Astrocyte (in vitro differentiated cells and primary cell): ENCODE results near the gene S100A9. TPM values are rescaled to one million over a fixed set of nuclear protein-coding genes. Genes with fewer than 3 reads are reported as not detected.
"Not testable (repeated sequence)": the region's sequence is repeated elsewhere in the genome, so short reads cannot be mapped to it uniquely, and the experiment has no call there.

Experiments
- DNase-seq: peaks from one replicate; pipeline ENCODE4 v3.0.0-alpha.2; 2010; ENCODE audit warnings: low read depth
- FAIRE-seq: peaks from 2 replicates; lab custom pipeline; 2011; peaks lifted over from hg19 to GRCh38; lab: Jason Lieb, UNC
- H2AFZ ChIP-seq: 2 replicates; pipeline ENCODE4 v1.6.0; 2012; ENCODE audit warnings: low read depth, low read length, inconsistent platforms
- H3K27ac ChIP-seq: 2 replicates; pipeline ENCODE4 v1.5.1; 2011; ENCODE audit warnings: low read depth, low read length, inconsistent platforms
- H3K27me3 ChIP-seq: 2 replicates; pipeline ENCODE4 v1.6.0; 2011; ENCODE audit warnings: low read length, inconsistent platforms; ENCODE audit not compliant: insufficient read depth
- H3K36me3 ChIP-seq: 2 replicates; pipeline ENCODE4 v1.5.1; 2011; ENCODE audit warnings: low read length, inconsistent platforms; ENCODE audit not compliant: insufficient read depth
- H3K4me1 ChIP-seq: 2 replicates; pipeline ENCODE4 v1.5.1; 2011; ENCODE audit warnings: low read length, inconsistent platforms; ENCODE audit not compliant: insufficient read depth
- H3K4me2 ChIP-seq: 2 replicates; pipeline ENCODE4 v1.6.0; 2012; ENCODE audit warnings: low read length, inconsistent platforms
- H3K4me3 ChIP-seq: 2 replicates; pipeline ENCODE4 v1.5.1; 2011; ENCODE audit warnings: low read depth, mild to moderate bottlenecking, low read length, inconsistent platforms; ENCODE audit not compliant: insufficient read depth
- H3K79me2 ChIP-seq: 2 replicates; pipeline ENCODE4 v1.6.0; 2012; ENCODE audit warnings: mild to moderate bottlenecking, low read length, inconsistent platforms; ENCODE audit not compliant: insufficient read depth
- H3K9ac ChIP-seq: 2 replicates; pipeline ENCODE4 v1.6.0; 2012; ENCODE audit warnings: mild to moderate bottlenecking, low read length, inconsistent platforms
- H3K9me3 ChIP-seq: 2 replicates; pipeline ENCODE4 v1.5.1; 2012; ENCODE audit warnings: low read depth, mild to moderate bottlenecking, low read length, inconsistent platforms; ENCODE audit not compliant: insufficient read depth
- H4K20me1 ChIP-seq: 2 replicates; pipeline ENCODE4 v1.6.0; 2012; ENCODE audit warnings: low read length, inconsistent platforms; ENCODE audit not compliant: insufficient read depth
- H3K27ac Mint-ChIP-seq: one replicate; pipeline ENCODE4 v1.8.0; 2021; ENCODE audit warnings: mild to moderate bottlenecking, mixed read lengths; ENCODE audit not compliant: unreplicated experiment
- H3K27me3 Mint-ChIP-seq: one replicate; pipeline ENCODE4 v1.8.0; 2021; ENCODE audit warnings: low read depth, mixed read lengths; ENCODE audit not compliant: unreplicated experiment
- H3K36me3 Mint-ChIP-seq: one replicate; pipeline ENCODE4 v1.8.0; 2021; ENCODE audit warnings: low read depth, mixed read lengths; ENCODE audit not compliant: unreplicated experiment
- H3K4me1 Mint-ChIP-seq: one replicate; pipeline ENCODE4 v1.8.0; 2021; ENCODE audit warnings: low read depth, mixed read lengths; ENCODE audit not compliant: unreplicated experiment
- H3K4me3 Mint-ChIP-seq: one replicate; pipeline ENCODE4 v1.8.0; 2021; ENCODE audit warnings: mild to moderate bottlenecking, moderate library complexity, mixed read lengths; ENCODE audit not compliant: unreplicated experiment
- H3K9me3 Mint-ChIP-seq: one replicate; pipeline ENCODE4 v1.8.0; 2021; ENCODE audit warnings: mild to moderate bottlenecking, mixed read lengths; ENCODE audit not compliant: unreplicated experiment
- EZH2 ChIP-seq: IDR thresholded peaks from 2 replicates; pipeline ENCODE4 v1.6.1; 2012; ENCODE audit warnings: mild to moderate bottlenecking, low read length, inconsistent platforms; ENCODE audit not compliant: insufficient read depth
- total RNA-seq: library from RNA; stranded (reverse); gene quantifications from 2 replicates; pipeline ENCODE4 v1.2.1, GENCODE V29; 2021
- TF ChIP-seq, protein P1 (sequence below): IDR thresholded peaks from 2 replicates; pipeline ENCODE4 v1.5.1; 2011; ENCODE audit warnings: low read depth, mild to moderate bottlenecking, inconsistent platforms, low read length, moderate library complexity; ENCODE audit not compliant: insufficient read depth

The S100A9 gene
- total RNA-seq, 1 donor from 2014 or later: 1.8 TPM

- H3K4me3 ChIP-seq, H3K4me1 Mint-ChIP-seq, H3K27ac Mint-ChIP-seq, H3K36me3 Mint-ChIP-seq, H3K4me2 ChIP-seq, H3K4me1 ChIP-seq, H3K9me3 ChIP-seq, H3K36me3 ChIP-seq, H3K9ac ChIP-seq, H3K27me3 Mint-ChIP-seq, H4K20me1 ChIP-seq, H3K4me3 Mint-ChIP-seq, H3K27ac ChIP-seq, FAIRE-seq, DNase-seq, H3K79me2 ChIP-seq, H2AFZ ChIP-seq, H3K27me3 ChIP-seq: not testable (repeated sequence)
- peaks cover 15% of the 10 kb centered on the region for H3K9me3 Mint-ChIP-seq
Measured at GRCh38 chr1:153316013-153316412, 41.6 kb upstream of the S100A9 start.

GRCh38 chr1:153318145-153318544 lies 39.5 kb upstream of the S100A9 start:
- H3K27me3 ChIP-seq, H3K79me2 ChIP-seq, H3K27ac Mint-ChIP-seq, H3K4me3 ChIP-seq, H3K36me3 Mint-ChIP-seq, H3K36me3 ChIP-seq, DNase-seq, H3K4me1 ChIP-seq, H4K20me1 ChIP-seq, H3K4me3 Mint-ChIP-seq, H2AFZ ChIP-seq, H3K4me2 ChIP-seq, H3K27ac ChIP-seq, H3K9me3 ChIP-seq, H3K4me1 Mint-ChIP-seq, FAIRE-seq, H3K27me3 Mint-ChIP-seq, H3K9ac ChIP-seq: not testable (repeated sequence)
- H3K9me3 Mint-ChIP-seq: peaks cover 18% of the 10 kb centered on the region

DNA sequence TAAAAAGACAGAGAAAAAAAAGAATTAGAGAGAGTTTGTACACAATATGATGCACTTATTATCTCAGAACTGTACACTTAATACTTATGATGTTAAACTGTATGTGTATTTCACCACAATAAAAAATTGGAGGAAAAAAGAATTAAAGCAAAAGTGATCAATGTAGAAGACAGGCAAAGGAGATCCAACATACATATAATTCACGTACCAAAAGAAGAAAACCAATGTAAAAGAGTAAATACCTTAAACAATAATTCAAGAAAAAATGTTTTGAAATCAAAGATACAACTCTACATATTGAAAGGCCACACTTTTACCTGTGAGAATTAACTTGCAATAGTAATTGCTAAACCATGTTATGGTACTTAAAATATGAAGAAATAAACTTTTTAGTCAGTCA lies 35.1 kb upstream of the S100A9 start:
- Histone ChIP-seq H3K4me1 (no peaks in the 10 kb centered on the region), H3K9me3 (no peaks in the 10 kb centered on the region), H3K36me3 (no peaks in the 10 kb centered on the region), H3K27me3 (no peaks in the 10 kb centered on the region), H2AFZ (no peak overlapping the region), H3K79me2 (no peaks in the 10 kb centered on the region), H3K4me2 (no peak overlapping the region), H3K4me3 (no peak overlapping the region), H4K20me1 (no peaks in the 10 kb centered on the region), H3K27ac (no peak overlapping the region), H3K9ac (no peak overlapping the region)
- H3K9me3 Mint-ChIP-seq: peaks cover 11% of the 10 kb centered on the region
- H3K27me3 Mint-ChIP-seq: no peaks in the 10 kb centered on the region
- DNase-seq (no peak), FAIRE-seq (no peak)
- no peak overlapping the region for H3K4me3 Mint-ChIP-seq
- no peaks in the 10 kb centered on the region for H3K4me1 Mint-ChIP-seq
- no peak overlapping the region for H3K27ac Mint-ChIP-seq
- no peaks in the 10 kb centered on the region for H3K36me3 Mint-ChIP-seq
- TF ChIP-seq, protein P1, sequence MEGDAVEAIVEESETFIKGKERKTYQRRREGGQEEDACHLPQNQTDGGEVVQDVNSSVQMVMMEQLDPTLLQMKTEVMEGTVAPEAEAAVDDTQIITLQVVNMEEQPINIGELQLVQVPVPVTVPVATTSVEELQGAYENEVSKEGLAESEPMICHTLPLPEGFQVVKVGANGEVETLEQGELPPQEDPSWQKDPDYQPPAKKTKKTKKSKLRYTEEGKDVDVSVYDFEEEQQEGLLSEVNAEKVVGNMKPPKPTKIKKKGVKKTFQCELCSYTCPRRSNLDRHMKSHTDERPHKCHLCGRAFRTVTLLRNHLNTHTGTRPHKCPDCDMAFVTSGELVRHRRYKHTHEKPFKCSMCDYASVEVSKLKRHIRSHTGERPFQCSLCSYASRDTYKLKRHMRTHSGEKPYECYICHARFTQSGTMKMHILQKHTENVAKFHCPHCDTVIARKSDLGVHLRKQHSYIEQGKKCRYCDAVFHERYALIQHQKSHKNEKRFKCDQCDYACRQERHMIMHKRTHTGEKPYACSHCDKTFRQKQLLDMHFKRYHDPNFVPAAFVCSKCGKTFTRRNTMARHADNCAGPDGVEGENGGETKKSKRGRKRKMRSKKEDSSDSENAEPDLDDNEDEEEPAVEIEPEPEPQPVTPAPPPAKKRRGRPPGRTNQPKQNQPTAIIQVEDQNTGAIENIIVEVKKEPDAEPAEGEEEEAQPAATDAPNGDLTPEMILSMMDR: no peak
- no peak for TF ChIP-seq EZH2

GRCh38 chr1:153324912-153325311 lies 32.7 kb upstream of the S100A9 start:
- H3K9me3 ChIP-seq: no peaks in the 10 kb centered on the region
- no peak overlapping the region for H3K27ac ChIP-seq
- no peak overlapping the region for H3K4me2 ChIP-seq
- H3K36me3 ChIP-seq: no peaks in the 10 kb centered on the region
- no peak overlapping the region for H3K9ac ChIP-seq
- no peaks in the 10 kb centered on the region for H3K4me1 ChIP-seq
- H3K4me1 Mint-ChIP-seq: no peaks in the 10 kb centered on the region
- no peaks in the 10 kb centered on the region for H4K20me1 ChIP-seq
- H3K27ac Mint-ChIP-seq: no peak overlapping the region
- H3K4me3 ChIP-seq: no peak overlapping the region
- H3K36me3 Mint-ChIP-seq: no peaks in the 10 kb centered on the region
- no peaks in the 10 kb centered on the region for H3K79me2 ChIP-seq
- TF ChIP-seq, protein P1: no peak
- no peak for TF ChIP-seq EZH2
- no peaks in the 10 kb centered on the region for H3K27me3 ChIP-seq
- peaks cover 9% of the 10 kb centered on the region for H3K9me3 Mint-ChIP-seq
- H3K27me3 Mint-ChIP-seq: no peaks in the 10 kb centered on the region
- no peak overlapping the region for H3K4me3 Mint-ChIP-seq
- DNase-seq: no peak
- FAIRE-seq: no peak
- no peak overlapping the region for H2AFZ ChIP-seq
